WTC11 (cell line): ENCODE data around the gene TOP2A. TPM values are rescaled to one million over a fixed set of nuclear protein-coding genes. Genes with fewer than 3 reads are reported as not detected.

Experiments used
- ATAC-seq: fragments of 200-7000 bp; cut with Tn5 transposase; 2 replicates; pipeline ENCODE4 v1.10.0; 2021; ENCODE audit warnings: mild to moderate bottlenecking, moderate library complexity
- CTCF ChIA-PET: fragments of 300-600 bp; sonication (Branson Sonifier 250); formaldehyde crosslinking; loops from one replicate; lab custom pipeline; 2021; ENCODE audit warnings: antibody characterized with exemption; lab: Charles Lee
- POLR2A ChIA-PET: fragments of 350-600 bp; sonication (Branson Sonifier 250); formaldehyde crosslinking; loops from one replicate; lab custom pipeline; 2021; ENCODE audit warnings: antibody characterized with exemption; lab: Charles Lee
- DNase-seq: peaks from one replicate; pipeline ENCODE4 v3.0.0; 2021; ENCODE audit warnings: low spot score
- H3K27ac Mint-ChIP-seq: 2 replicates; pipeline ENCODE4 v1.8.0; 2021; ENCODE audit warnings: mixed read lengths
- H3K27me3 Mint-ChIP-seq: 2 replicates; pipeline ENCODE4 v1.8.0; 2021; ENCODE audit warnings: low read depth, mild to moderate bottlenecking, moderate library complexity, mixed read lengths
- H3K36me3 Mint-ChIP-seq: 2 replicates; pipeline ENCODE4 v1.8.0; 2021; ENCODE audit warnings: mixed read lengths
- H3K4me1 Mint-ChIP-seq: 2 replicates; pipeline ENCODE4 v1.8.0; 2022; ENCODE audit warnings: mixed read lengths
- H3K4me3 Mint-ChIP-seq: 2 replicates; pipeline ENCODE4 v1.8.0; 2021; ENCODE audit warnings: mild to moderate bottlenecking, moderate library complexity, mixed read lengths
- H3K9me3 Mint-ChIP-seq: 2 replicates; pipeline ENCODE4 v1.8.0; 2021; ENCODE audit warnings: mixed read lengths
- ELF4 ChIP-seq: sonication (generic); formaldehyde crosslinking; IDR thresholded peaks from 2 replicates; pipeline ENCODE4 v1.8.1; 2022; ENCODE audit warnings: low read depth, mild to moderate bottlenecking, moderate library complexity, missing genetic modification reagents
- GABPB1 ChIP-seq: sonication (generic); formaldehyde crosslinking; IDR thresholded peaks from 2 replicates; pipeline ENCODE4 v1.8.1; 2023; ENCODE audit warnings: mild to moderate bottlenecking, missing genetic modification reagents
- GTF2I ChIP-seq: fragments of 250-450 bp; sonication (Bioruptor Pico); conservative IDR thresholded peaks from 2 replicates; pipeline ENCODE4 v1.4.0; 2021; ENCODE audit warnings: mild to moderate bottlenecking
- MLX ChIP-seq: sonication (generic); formaldehyde crosslinking; IDR thresholded peaks from 2 replicates; pipeline ENCODE4 v1.8.1; 2023; ENCODE audit warnings: mild to moderate bottlenecking, missing genetic modification reagents, moderate library complexity
- MXD4 ChIP-seq: fragments of 250-450 bp; sonication (Bioruptor Pico); IDR thresholded peaks from 2 replicates; pipeline ENCODE4 v1.8.0; 2021; ENCODE audit warnings: mild to moderate bottlenecking, moderate library complexity, borderline replicate concordance
- NFYB ChIP-seq: sonication (generic); formaldehyde crosslinking; conservative IDR thresholded peaks from 2 replicates; pipeline ENCODE4 v1.8.0; 2022; ENCODE audit warnings: low read depth, missing genetic modification reagents
- OVOL2 ChIP-seq: fragments of 250-450 bp; sonication (Bioruptor Pico); IDR thresholded peaks from 2 replicates; pipeline ENCODE4 v1.9.0; 2021; ENCODE audit warnings: mild to moderate bottlenecking, borderline replicate concordance
- STAT6 ChIP-seq: sonication (generic); formaldehyde crosslinking; conservative IDR thresholded peaks from 2 replicates; pipeline ENCODE4 v1.8.1; 2023; ENCODE audit warnings: mild to moderate bottlenecking, low read depth, missing genetic modification reagents, moderate library complexity
- TEAD1 ChIP-seq: sonication (generic); formaldehyde crosslinking; IDR thresholded peaks from 2 replicates; pipeline ENCODE4 v1.8.0; 2022; ENCODE audit warnings: mild to moderate bottlenecking, missing genetic modification reagents
- ZBTB43 ChIP-seq: sonication (generic); formaldehyde crosslinking; IDR thresholded peaks from 2 replicates; pipeline ENCODE4 v1.8.1; 2023; ENCODE audit warnings: mild to moderate bottlenecking, missing genetic modification reagents
- ZNF281 ChIP-seq: sonication (generic); formaldehyde crosslinking; IDR thresholded peaks from 2 replicates; pipeline ENCODE4 v1.8.0; 2023; ENCODE audit warnings: mild to moderate bottlenecking, missing genetic modification reagents
- ZNF396 ChIP-seq: fragments of 250-450 bp; sonication (Bioruptor Pico); IDR thresholded peaks from 2 replicates; pipeline ENCODE4 v1.8.0; 2021; ENCODE audit warnings: mild to moderate bottlenecking, moderate library complexity, borderline replicate concordance
- ZNF532 ChIP-seq: fragments of 250-450 bp; sonication (Bioruptor Pico); IDR thresholded peaks from 2 replicates; pipeline ENCODE4 v1.9.0; 2021; ENCODE audit warnings: mild to moderate bottlenecking, borderline replicate concordance
- ZSCAN18 ChIP-seq: fragments of 250-450 bp; sonication (Bioruptor Pico); IDR thresholded peaks from 2 replicates; pipeline ENCODE4 v2.1.2; 2022; ENCODE audit warnings: mild to moderate bottlenecking, moderate library complexity
- total RNA-seq: library from RNA; stranded (reverse); gene quantifications from 3 replicates; pipeline ENCODE4 v1.2.3, GENCODE V29; 2021

The TOP2A gene
- total RNA-seq, 1 experiment from 2014 or later, result 307 TPM

GRCh38 chr17:40448639-40449261 lies 31.1 kb upstream of the TOP2A start:
- no peaks in the 10 kb centered on the region for H3K27me3 Mint-ChIP-seq
- ATAC-seq (no peak), DNase-seq (no peak)
- peak overlapping the region; percentile 58 for H3K27ac Mint-ChIP-seq
- H3K36me3 Mint-ChIP-seq, result peaks cover 14% of the 10 kb centered on the region
- ChIA-PET POLR2A (no interaction called here), CTCF (interaction anchor here (0.8 to 17.3 kb wide), 8 partner anchors 11 to 108 kb away, joined by 3 to 293 read pairs (median 8); no protein-coding TSS in a partner anchor)
- H3K9me3 Mint-ChIP-seq, result no peaks in the 10 kb centered on the region
- H3K4me1 Mint-ChIP-seq, result peaks cover 48% of the 10 kb centered on the region
- H3K4me3 Mint-ChIP-seq, result no peak overlapping the region
- TF ChIP-seq MLX (no peak), ZNF532 (CRISPR knock-in tag) (no peak), STAT6 (no peak), ZBTB43 (CRISPR knock-in tag) (no peak), GABPB1 (CRISPR knock-in tag) (peak; percentile 72), OVOL2 (CRISPR knock-in tag) (no peak)

- DNase-seq, result no peak
- Mint-ChIP-seq H3K4me3 (no peak overlapping the region), H3K27ac (0 out of 2 replicates have a peak overlapping the region, but pooled peaks have one; percentile 58), H3K27me3 (no peaks in the 10 kb centered on the region), H3K9me3 (no peaks in the 10 kb centered on the region), H3K4me1 (peaks cover 46% of the 10 kb centered on the region), H3K36me3 (peaks cover 9% of the 10 kb centered on the region; the same call in 1 of the 2 replicates)
- ChIA-PET CTCF (interaction anchor here (0.8 to 17.3 kb wide), 10 partner anchors 10 to 109 kb away, joined by 3 to 293 read pairs (median 4); partner anchors contain the start of gene TOP2A), POLR2A (no interaction called here)
- ATAC-seq, result no peak
- TF ChIP-seq ZNF281 (CRISPR knock-in tag), result no peak
- no peak for TF ChIP-seq NFYB (CRISPR knock-in tag)
- no peak for TF ChIP-seq ELF4 (CRISPR knock-in tag)
- no peak for TF ChIP-seq MXD4
- TF ChIP-seq GTF2I (CRISPR knock-in tag), result no peak
- no peak for TF ChIP-seq ZNF396
- no peak for TF ChIP-seq ZNF532 (CRISPR knock-in tag)
- TF ChIP-seq TEAD1, result no peak
- no peak for TF ChIP-seq ZSCAN18 (CRISPR knock-in tag)
Measured at GRCh38 chr17:40448213-40448638, 30.5 kb upstream of the TOP2A start.
